SK-N-MC (cell line): ENCODE measurements around the gene TECR.

Experiments used
- EZH2 ChIP-seq: fragments of 200-600 bp; sonication (generic); IDR thresholded peaks from one replicate; pipeline ENCODE4 v1.6.1; 2017; ENCODE audit warnings: antibody characterized with exemption
- POLR2AphosphoS5 ChIP-seq: IDR thresholded peaks from 2 replicates; pipeline ENCODE4 v1.6.1; 2012; ENCODE audit warnings: mild to moderate bottlenecking, low read depth, low read length, borderline replicate concordance

GRCh38 chr19:14614099-14614412, 84.7 kb downstream of the TECR start:
- TF ChIP-seq EZH2 (no peak), POLR2AphosphoS5 (no peak)
